ENCODE measurements around the gene EME1.

Gene EME1

DNA sequence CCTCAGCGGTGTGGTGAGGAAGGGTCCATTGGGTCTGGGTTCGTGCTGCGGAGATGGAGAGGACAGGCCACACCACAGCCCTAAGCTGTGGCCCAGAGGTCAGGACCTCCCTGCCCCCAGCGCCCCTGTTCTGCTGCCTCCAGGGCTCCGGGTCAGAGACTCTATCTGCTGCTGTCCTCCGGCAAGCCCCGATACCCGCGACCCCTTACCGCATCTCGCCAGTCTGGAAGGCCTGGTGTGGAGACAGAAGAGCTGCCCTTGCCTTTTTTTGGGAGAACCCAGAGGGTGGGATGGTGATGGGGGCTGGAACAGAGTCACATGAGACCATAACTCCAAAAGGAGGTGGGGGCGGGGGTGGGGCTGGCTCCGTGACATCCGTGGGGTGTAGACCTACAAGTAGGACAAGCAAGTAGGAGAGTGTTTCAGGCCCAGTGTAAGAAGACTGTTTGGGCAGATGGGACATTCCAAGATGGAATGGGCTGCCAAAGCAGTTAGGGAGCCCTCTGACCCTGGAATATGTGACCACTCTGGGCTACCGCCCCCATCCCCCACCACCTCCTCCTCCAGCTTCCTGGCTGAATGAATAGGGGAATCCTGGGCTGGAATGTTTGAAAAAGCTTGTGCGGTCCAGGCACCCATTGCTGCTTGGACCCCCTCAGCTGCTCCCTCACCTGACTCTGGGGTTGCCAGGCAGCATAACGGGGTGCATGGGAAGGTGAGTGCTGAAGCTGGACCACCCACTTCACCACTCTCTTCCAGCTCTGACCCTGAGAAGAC lies 25.7 kb upstream of the EME1 start:
- DNase-seq, result no peak
- in situ Hi-C loops (cut with MboI; ENCODE audit: low pct_unique_long_range_greater_than_20kb, low sequenced_read_pairs), result no loop called here

- no peak for DNase-seq
- in situ Hi-C loops (cut with MboI; ENCODE audit: low pct_unique_long_range_greater_than_20kb, low sequenced_read_pairs), result no loop called here
These were observed 25.1 kb upstream of the EME1 start for GRCh38 chr17:50347894-50348291.

DNA sequence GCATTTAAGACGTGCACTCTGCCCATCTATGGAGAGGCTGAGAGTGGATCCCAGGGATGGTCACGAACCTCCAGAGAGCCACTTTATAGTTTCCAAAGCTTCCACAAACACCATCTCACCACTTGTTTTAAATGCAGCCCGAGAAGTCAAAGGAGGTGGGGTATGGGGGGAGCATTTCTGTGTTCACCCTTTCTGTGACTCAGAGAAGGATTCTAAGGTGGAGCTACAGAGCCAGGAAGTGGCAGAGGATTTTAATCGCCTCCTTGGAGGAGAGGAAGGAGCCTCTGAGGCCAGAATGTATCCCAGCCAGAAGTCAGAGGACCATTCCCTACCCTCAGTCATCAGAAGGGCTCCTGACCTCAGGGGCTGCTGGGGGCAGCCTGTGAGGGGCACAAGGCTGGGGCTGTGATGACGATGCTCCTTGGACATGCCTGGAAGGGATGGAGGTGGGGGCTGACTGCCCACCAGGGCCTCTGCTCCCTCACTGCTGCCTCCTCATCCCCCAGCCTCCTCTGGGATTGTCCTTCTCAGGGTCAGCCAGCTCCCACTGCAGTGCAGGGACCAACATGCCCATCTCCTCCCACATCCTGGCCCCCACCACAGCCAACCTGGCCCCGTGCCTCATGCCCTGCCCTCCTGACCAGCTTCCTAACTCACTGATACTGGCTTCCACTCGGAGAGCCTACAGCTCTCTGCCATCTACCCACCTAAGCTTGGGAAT lies 24.3 kb upstream of the EME1 start:
- DNase-seq, result no peak

DNA sequence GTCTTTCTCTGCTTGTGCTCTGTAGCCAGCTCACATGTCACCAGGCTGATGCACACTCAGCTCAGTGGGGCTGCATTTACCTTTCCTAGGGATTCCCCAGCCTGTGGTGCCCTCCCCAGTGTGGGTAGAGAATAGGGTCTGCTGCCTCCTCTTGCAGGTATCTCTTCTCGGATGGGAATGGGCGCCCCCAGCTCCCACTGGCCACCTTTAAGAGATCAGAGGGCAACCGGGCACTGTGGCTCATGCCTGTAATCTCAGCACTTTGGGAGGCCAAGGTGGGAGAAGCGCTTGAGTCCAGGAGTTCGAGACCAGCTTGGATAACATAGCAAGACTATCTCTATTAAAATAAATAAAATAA lies 23.8 kb upstream of the EME1 start:
- no peak for DNase-seq
- in situ Hi-C loops (cut with MboI; ENCODE audit: low pct_unique_long_range_greater_than_20kb, low sequenced_read_pairs), result no loop called here

More for the DNA sequence above, 24.3 kb upstream of the EME1 start:
- in situ Hi-C loops (cut with MboI; ENCODE audit: low pct_unique_long_range_greater_than_20kb, low sequenced_read_pairs), result no loop called here

DNA sequence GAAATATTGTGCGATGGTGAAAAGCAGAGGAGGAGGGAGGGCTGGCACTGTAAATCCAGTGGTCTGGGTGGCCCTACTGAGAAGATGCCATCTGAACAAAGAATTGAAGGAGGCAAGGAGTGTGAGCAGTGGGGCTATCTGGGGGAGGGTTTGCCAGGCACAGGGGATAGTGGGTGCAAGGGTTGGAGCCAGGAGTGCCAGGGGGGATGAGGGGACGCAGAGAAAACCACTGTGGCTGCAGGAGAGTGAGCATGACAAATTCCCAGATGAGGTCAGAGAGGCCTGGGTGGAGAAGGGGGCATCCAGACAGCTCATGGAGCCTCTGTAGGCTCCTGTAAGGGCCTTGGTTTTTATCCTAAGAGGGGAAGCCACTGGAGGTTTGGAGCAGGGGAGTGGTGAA lies 22.3 kb upstream of the EME1 start:
- in situ Hi-C loops (cut with MboI; ENCODE audit: low pct_unique_long_range_greater_than_20kb, low sequenced_read_pairs), result no loop called here
- DNase-seq, result no peak

GRCh38 chr17:50352072-50352692 lies 20.8 kb upstream of the EME1 start:
- DNase-seq, result no peak
- in situ Hi-C loops (cut with MboI; ENCODE audit: low pct_unique_long_range_greater_than_20kb, low sequenced_read_pairs), result no loop called here

DNA sequence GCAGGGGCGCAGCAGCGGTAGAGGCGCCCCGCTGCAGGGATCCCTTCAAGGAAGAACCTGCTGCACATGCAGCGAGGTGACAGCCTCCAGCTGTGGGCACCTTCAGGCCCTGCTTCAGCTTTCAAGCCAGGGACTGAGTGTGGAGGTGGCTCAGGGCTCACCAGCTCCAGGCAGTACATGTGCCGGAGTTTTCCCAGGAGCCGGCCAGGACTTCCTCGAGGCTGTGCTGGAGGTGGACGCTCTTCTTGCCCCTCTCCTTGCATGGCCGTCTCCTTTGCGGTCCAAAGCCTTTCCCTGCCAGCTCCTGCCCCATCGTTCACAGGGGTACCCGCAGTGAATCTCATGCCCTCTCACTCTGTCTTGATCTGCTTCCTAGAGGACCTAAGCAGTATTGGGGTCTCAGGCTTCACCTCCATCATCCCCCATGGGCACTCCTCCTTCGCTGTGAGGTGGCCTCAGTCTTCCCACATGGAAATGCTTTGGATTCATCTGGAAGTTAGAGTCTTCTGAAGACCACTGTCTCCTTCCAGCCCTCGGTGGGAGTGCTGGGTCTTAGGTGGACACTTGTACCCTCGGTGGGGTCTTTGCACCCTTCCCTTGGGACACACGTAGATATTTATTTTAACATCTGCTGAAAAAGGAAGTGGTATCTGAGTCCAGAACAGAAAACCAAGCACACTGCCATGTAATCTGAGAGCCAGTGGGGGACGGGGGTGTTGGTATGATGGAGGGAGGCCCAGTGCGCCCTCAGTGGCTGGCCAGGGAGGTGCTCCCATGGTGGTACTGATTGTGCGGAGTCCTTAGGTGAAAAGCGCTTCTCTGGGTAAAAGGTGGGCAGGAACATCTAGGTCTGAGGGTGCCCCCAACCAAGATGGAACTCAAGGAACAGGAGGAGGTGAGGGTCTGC lies 20.1 kb upstream of the EME1 start:
- no peak for DNase-seq
- in situ Hi-C loops (cut with MboI; ENCODE audit: low pct_unique_long_range_greater_than_20kb, low sequenced_read_pairs), result no loop called here

GRCh38 chr17:50353600-50354195 lies 19.3 kb upstream of the EME1 start:
- in situ Hi-C loops (cut with MboI; ENCODE audit: low pct_unique_long_range_greater_than_20kb, low sequenced_read_pairs), result no loop called here
- DNase-seq, result no peak

DNA sequence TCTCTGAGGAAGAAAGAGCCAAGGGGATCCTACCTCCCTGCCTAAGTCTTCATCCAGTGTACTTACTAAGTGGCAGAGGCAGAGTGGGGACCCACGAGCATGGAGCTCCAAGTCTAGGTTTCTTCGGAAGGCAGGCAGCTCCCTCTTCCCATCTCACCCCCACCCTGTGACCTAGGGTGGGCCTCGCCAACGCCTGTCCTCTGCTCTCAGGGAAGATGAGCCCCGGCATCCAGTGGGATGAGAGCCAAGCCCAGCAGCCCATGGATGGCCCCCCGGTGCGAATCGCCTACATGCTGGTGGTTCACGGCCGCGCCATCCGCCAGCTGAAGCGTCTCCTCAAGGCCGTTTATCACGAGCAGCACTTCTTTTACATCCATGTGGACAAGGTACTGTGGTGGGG lies 18.8 kb upstream of the EME1 start:
- DNase-seq, result no peak

GRCh38 chr17:50354776-50355175 lies 18.3 kb upstream of the EME1 start:
- no peak for DNase-seq

More for the DNA sequence above, 18.8 kb upstream of the EME1 start:
- in situ Hi-C loops (cut with MboI; ENCODE audit: low pct_unique_long_range_greater_than_20kb, low sequenced_read_pairs), result no loop called here

GRCh38 chr17:50355336-50355700 lies 17.7 kb upstream of the EME1 start:
- in situ Hi-C loops (cut with MboI; ENCODE audit: low pct_unique_long_range_greater_than_20kb, low sequenced_read_pairs), result no loop called here

More at GRCh38 chr17:50354776-50355175, 18.3 kb upstream of the EME1 start:
- in situ Hi-C loops (cut with MboI; ENCODE audit: low pct_unique_long_range_greater_than_20kb, low sequenced_read_pairs), result no loop called here

DNA sequence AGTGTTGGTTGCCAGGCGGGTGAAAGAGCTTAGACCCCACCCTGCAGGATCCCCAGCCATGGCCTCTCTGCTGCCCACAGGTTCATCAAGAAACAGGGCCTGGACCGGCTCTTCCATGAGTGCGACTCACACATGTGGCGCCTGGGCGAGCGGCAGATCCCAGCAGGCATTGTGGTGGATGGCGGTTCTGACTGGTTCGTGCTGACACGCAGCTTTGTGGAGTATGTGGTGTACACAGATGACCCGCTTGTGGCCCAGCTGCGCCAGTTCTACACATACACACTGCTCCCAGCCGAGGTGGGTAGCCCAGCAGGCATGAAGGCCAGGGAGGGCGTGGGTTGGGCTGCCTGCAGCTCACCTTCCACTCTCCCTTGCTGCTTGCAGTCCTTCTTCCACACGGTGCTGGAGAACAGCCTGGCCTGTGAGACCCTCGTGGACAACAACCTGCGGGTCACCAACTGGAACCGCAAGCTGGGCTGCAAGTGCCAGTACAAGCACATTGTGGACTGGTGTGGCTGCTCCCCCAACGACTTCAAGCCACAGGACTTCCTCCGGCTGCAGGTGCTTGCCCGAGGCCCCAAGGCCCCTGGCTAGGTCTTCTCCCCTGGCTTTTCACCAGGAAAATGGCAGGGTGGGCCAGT lies 17.2 kb upstream of the EME1 start:
- in situ Hi-C loops (cut with MboI; ENCODE audit: low pct_unique_long_range_greater_than_20kb, low sequenced_read_pairs), result no loop called here
- no peak for DNase-seq

More at GRCh38 chr17:50355336-50355700, 17.7 kb upstream of the EME1 start:
- no peak for DNase-seq

DNA sequence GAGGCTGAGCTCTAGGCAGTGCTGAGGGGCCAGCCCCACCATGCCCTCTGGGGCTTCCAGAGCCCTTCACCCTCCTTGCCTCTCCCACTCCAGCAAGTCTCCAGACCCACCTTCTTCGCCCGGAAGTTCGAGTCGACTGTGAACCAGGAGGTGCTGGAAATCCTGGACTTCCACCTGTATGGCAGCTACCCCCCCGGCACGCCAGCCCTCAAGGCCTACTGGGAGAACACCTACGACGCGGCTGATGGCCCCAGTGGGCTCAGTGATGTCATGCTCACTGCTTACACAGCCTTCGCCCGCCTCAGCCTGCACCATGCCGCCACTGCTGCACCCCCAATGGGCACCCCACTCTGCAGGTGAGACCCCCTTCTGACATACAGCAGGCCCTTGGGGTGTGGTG lies 16.6 kb upstream of the EME1 start:
- in situ Hi-C loops (cut with MboI; ENCODE audit: low pct_unique_long_range_greater_than_20kb, low sequenced_read_pairs), result no loop called here
- DNase-seq, result no peak

- in situ Hi-C loops (cut with MboI; ENCODE audit: low pct_unique_long_range_greater_than_20kb, low sequenced_read_pairs), result no loop called here
These were observed 16.0 kb upstream of the EME1 start for GRCh38 chr17:50356892-50357510.

GRCh38 chr17:50358177-50358576 lies 14.9 kb upstream of the EME1 start:
- in situ Hi-C loops (cut with MboI; ENCODE audit: low pct_unique_long_range_greater_than_20kb, low sequenced_read_pairs), result no loop called here
- DNase-seq, result no peak

More at GRCh38 chr17:50356892-50357510, 16.0 kb upstream of the EME1 start:
- no peak for DNase-seq

DNA sequence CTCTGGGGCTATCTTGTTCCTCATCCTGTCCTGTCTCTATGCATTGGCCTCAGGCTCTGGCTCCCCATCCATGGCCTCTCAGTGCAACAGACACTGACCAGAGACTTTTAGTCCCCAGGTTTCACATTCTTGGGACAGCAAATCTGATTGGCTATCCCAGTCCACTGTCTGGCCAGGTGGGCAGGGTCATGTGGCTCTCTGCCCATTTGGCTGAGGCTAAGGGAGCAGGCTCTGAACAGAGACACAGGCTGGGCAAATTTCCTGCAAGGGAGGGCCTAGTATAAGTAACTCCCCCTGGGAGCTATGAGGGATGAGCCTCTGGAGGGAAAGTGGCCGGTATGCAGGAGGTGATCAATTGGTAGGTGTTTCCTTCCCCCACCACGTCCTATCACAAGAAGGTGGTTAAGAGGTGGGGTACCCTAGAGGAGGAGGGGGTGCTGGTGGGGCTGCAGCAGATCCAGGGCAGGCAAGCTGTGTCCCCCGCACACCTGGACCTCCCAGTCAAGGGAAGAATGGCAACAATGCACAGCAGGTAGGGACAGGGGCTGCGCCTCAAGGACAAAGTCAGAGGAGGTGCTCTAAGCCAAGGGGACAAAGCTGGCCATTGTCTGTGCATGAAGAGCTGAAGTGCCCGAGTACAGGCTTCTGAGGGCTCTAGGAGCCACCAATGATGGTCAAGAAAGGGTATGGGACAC lies 13.9 kb upstream of the EME1 start:
- in situ Hi-C loops (cut with MboI; ENCODE audit: low pct_unique_long_range_greater_than_20kb, low sequenced_read_pairs), result no loop called here
- no peak for DNase-seq

GRCh38 chr17:50359998-50360461 lies 13.0 kb upstream of the EME1 start:
- in situ Hi-C loops (cut with MboI; ENCODE audit: low pct_unique_long_range_greater_than_20kb, low sequenced_read_pairs), result no loop called here
- DNase-seq, result no peak
